ENCODE results near the gene AIMP1.
"Not testable (repeated sequence)": the region's sequence is repeated elsewhere in the genome, so short reads cannot be mapped to it uniquely, and the experiment has no call there.

AIMP1 gene

GRCh38 chr4:106312997-106313522, 3.3 kb upstream of the AIMP1 start:
- no peak for DNase-seq

- no peak for DNase-seq
Observed at GRCh38 chr4:106314960-106315359, 1.4 kb upstream of the AIMP1 start.

- DNase-seq: no peak
Observed at GRCh38 chr4:106315476-106315967, 828 bp upstream of the AIMP1 start.

GRCh38 chr4:106316773-106317409, 541 bp downstream of the AIMP1 start:
- DNase-seq: peak; percentile 24

- no peak for DNase-seq
Observed at GRCh38 chr4:106317815-106318214, 1.5 kb downstream of the AIMP1 start.

- no peak for DNase-seq
Observed at GRCh38 chr4:106318511-106318910, 2.2 kb downstream of the AIMP1 start.

GRCh38 chr4:106320235-106320634, 3.9 kb downstream of the AIMP1 start:
- DNase-seq: no peak

- DNase-seq: not testable (repeated sequence)
Observed at GRCh38 chr4:106321168-106321567, 4.8 kb downstream of the AIMP1 start.

GRCh38 chr4:106321814-106322213, 5.5 kb downstream of the AIMP1 start:
- peak; percentile 42 for DNase-seq

- no peak for DNase-seq
Observed at GRCh38 chr4:106323119-106323518, 6.8 kb downstream of the AIMP1 start.

- no peak for DNase-seq
Observed at GRCh38 chr4:106325800-106326199, 9.4 kb downstream of the AIMP1 start.

- peak; percentile 23 for DNase-seq
Observed at GRCh38 chr4:106329041-106329618, 12.8 kb downstream of the AIMP1 start.

- no peak for DNase-seq
Observed at GRCh38 chr4:106333186-106333585, 16.8 kb downstream of the AIMP1 start.

GRCh38 chr4:106334741-106335470, 18.6 kb downstream of the AIMP1 start:
- DNase-seq: no peak

- DNase-seq: no peak
Observed at GRCh38 chr4:106336618-106337017, 20.3 kb downstream of the AIMP1 start.

GRCh38 chr4:106337916-106338315, 21.6 kb downstream of the AIMP1 start:
- DNase-seq: no peak

GRCh38 chr4:106338671-106339070, 22.3 kb downstream of the AIMP1 start:
- DNase-seq: no peak

GRCh38 chr4:106339431-106339830, 23.1 kb downstream of the AIMP1 start:
- DNase-seq: no peak

GRCh38 chr4:106340774-106341173, 24.4 kb downstream of the AIMP1 start:
- DNase-seq: no peak

GRCh38 chr4:106343865-106344646, 27.7 kb downstream of the AIMP1 start:
- DNase-seq: no peak

GRCh38 chr4:106344647-106344970, 28.3 kb downstream of the AIMP1 start:
- no peak for DNase-seq

- DNase-seq: no peak
Observed at GRCh38 chr4:106347167-106347566, 30.8 kb downstream of the AIMP1 start.

GRCh38 chr4:106351016-106351415, 34.7 kb downstream of the AIMP1 start:
- DNase-seq: no peak
